ENCODE data around the gene FUNDC2.

GRCh38 chrX:155028877-155029291, 2.2 kb downstream of the FUNDC2 start:
- TF ChIP-seq, protein P1, sequence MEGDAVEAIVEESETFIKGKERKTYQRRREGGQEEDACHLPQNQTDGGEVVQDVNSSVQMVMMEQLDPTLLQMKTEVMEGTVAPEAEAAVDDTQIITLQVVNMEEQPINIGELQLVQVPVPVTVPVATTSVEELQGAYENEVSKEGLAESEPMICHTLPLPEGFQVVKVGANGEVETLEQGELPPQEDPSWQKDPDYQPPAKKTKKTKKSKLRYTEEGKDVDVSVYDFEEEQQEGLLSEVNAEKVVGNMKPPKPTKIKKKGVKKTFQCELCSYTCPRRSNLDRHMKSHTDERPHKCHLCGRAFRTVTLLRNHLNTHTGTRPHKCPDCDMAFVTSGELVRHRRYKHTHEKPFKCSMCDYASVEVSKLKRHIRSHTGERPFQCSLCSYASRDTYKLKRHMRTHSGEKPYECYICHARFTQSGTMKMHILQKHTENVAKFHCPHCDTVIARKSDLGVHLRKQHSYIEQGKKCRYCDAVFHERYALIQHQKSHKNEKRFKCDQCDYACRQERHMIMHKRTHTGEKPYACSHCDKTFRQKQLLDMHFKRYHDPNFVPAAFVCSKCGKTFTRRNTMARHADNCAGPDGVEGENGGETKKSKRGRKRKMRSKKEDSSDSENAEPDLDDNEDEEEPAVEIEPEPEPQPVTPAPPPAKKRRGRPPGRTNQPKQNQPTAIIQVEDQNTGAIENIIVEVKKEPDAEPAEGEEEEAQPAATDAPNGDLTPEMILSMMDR (IDR thresholded peaks at IDR 0.05), result no peak
- TF ChIP-seq ZFX (IDR thresholded peaks at IDR 0.05; ENCODE audit: borderline replicate concordance), result no peak

All from 22Rv1 (cell line).